Fibroblast of peridontal ligament (primary cell): Measurements from ENCODE around the gene AKR1C4.
"Not testable (repeated sequence)": the region's sequence is repeated elsewhere in the genome, so short reads cannot be mapped to it uniquely, and the experiment has no call there.

Experiments used
- DNase-seq: peaks from one replicate; pipeline ENCODE4 v3.0.0-alpha.2; 2010; ENCODE audit errors: extremely low read depth

The AKR1C4 gene

GRCh38 chr10:5206799-5207198 lies 10.2 kb downstream of the AKR1C4 start:
- DNase-seq, result no peak

- DNase-seq, result not testable (repeated sequence)
These were observed 13.1 kb downstream of the AKR1C4 start for GRCh38 chr10:5209776-5210175.

- not testable (repeated sequence) for DNase-seq
These were observed 13.6 kb downstream of the AKR1C4 start for GRCh38 chr10:5210261-5210660.

GRCh38 chr10:5211696-5212536 lies 15.3 kb downstream of the AKR1C4 start:
- no peak for DNase-seq

- DNase-seq, result no peak
These were observed 20.2 kb downstream of the AKR1C4 start for GRCh38 chr10:5216801-5217200.

- no peak for DNase-seq
These were observed 22.6 kb downstream of the AKR1C4 start for GRCh38 chr10:5219262-5219661.

- not testable (repeated sequence) for DNase-seq
These were observed 26.3 kb downstream of the AKR1C4 start for GRCh38 chr10:5222942-5223341.

GRCh38 chr10:5229019-5229418 lies 32.4 kb downstream of the AKR1C4 start:
- no peak for DNase-seq

- DNase-seq, result no peak
These were observed 36.7 kb downstream of the AKR1C4 start for GRCh38 chr10:5233324-5233723.

GRCh38 chr10:5234106-5234860 lies 37.6 kb downstream of the AKR1C4 start:
- peak; percentile 21 for DNase-seq

- not testable (repeated sequence) for DNase-seq
These were observed 40.9 kb downstream of the AKR1C4 start for GRCh38 chr10:5237541-5237940.

GRCh38 chr10:5242585-5242984 lies 45.9 kb downstream of the AKR1C4 start:
- DNase-seq, result no peak

GRCh38 chr10:5243521-5243987 lies 46.9 kb downstream of the AKR1C4 start:
- DNase-seq, result no peak

GRCh38 chr10:5252177-5253037 lies 55.8 kb downstream of the AKR1C4 start:
- no peak for DNase-seq

GRCh38 chr10:5254488-5254887 lies 57.9 kb downstream of the AKR1C4 start:
- no peak for DNase-seq

- not testable (repeated sequence) for DNase-seq
These were observed 61.1 kb downstream of the AKR1C4 start for GRCh38 chr10:5257768-5258167.

- no peak for DNase-seq
These were observed 62.7 kb downstream of the AKR1C4 start for GRCh38 chr10:5259132-5259951.

GRCh38 chr10:5259952-5260578 lies 63.4 kb downstream of the AKR1C4 start:
- DNase-seq, result no peak

GRCh38 chr10:5260828-5261227 lies 64.2 kb downstream of the AKR1C4 start:
- DNase-seq, result no peak

GRCh38 chr10:5265139-5265538 lies 68.5 kb downstream of the AKR1C4 start:
- no peak for DNase-seq

- DNase-seq, result no peak
These were observed 69.7 kb downstream of the AKR1C4 start for GRCh38 chr10:5266351-5266750.
